Mesendoderm (in vitro differentiated cells): ENCODE results near the gene DBET. TPM values are rescaled to one million over a fixed set of nuclear protein-coding genes. Genes with fewer than 3 reads are reported as not detected.
"Not testable (repeated sequence)": the region's sequence is repeated elsewhere in the genome, so short reads cannot be mapped to it uniquely, and the experiment has no call there.

Experiments used
- DNase-seq: peaks from one replicate; pipeline ENCODE4 v3.0.0; 2013
- H2AK5ac ChIP-seq: 2 replicates; pipeline ENCODE4 v1.6.1; 2013; ENCODE audit warnings: low read length, inconsistent platforms
- H2BK120ac ChIP-seq: 2 replicates; pipeline ENCODE4 v1.6.1; 2013; ENCODE audit warnings: low read depth, mild to moderate bottlenecking, low read length, moderate library complexity, mixed read lengths
- H2BK15ac ChIP-seq: replicated peaks from 2 replicates; pipeline ENCODE4 v1.6.1; 2013; ENCODE audit warnings: low read depth, mild to moderate bottlenecking, moderate library complexity
- H2BK5ac ChIP-seq: 2 replicates; pipeline ENCODE4 v1.6.1; 2013; ENCODE audit warnings: low read length, inconsistent platforms
- H3K18ac ChIP-seq: 2 replicates; pipeline ENCODE4 v1.6.1; 2013; ENCODE audit warnings: mild to moderate bottlenecking, low read length, mixed read lengths
- H3K23ac ChIP-seq: one replicate; pipeline ENCODE4 v1.6.1; 2013; ENCODE audit warnings: low read length
- H3K27ac ChIP-seq: 2 replicates; pipeline ENCODE4 v1.5.1; 2013; ENCODE audit warnings: low read depth, mild to moderate bottlenecking, inconsistent platforms, low read length, moderate library complexity
- H3K27me3 ChIP-seq: 2 replicates; pipeline ENCODE4 v1.6.1; 2013; ENCODE audit warnings: low read length, control low read depth, mild to moderate bottlenecking, inconsistent platforms; ENCODE audit not compliant: insufficient read depth, poor library complexity
- H3K36me3 ChIP-seq: 2 replicates; pipeline ENCODE4 v1.6.1; 2013; ENCODE audit warnings: low read length, inconsistent platforms; ENCODE audit not compliant: control insufficient read depth, insufficient read depth
- H3K4ac ChIP-seq: one replicate; pipeline ENCODE4 v1.6.1; 2013; ENCODE audit warnings: low read depth, mild to moderate bottlenecking, low read length, moderate library complexity
- H3K4me1 ChIP-seq: 2 replicates; pipeline ENCODE4 v1.6.1; 2013; ENCODE audit warnings: low read depth, low read length, inconsistent platforms; ENCODE audit not compliant: control insufficient read depth
- H3K4me2 ChIP-seq: 2 replicates; pipeline ENCODE4 v1.6.1; 2013; ENCODE audit warnings: low read length
- H3K4me3 ChIP-seq: 2 replicates; pipeline ENCODE4 v1.5.1; 2013; ENCODE audit warnings: mild to moderate bottlenecking, low read length
- H3K56ac ChIP-seq: one replicate; pipeline ENCODE4 v1.6.1; 2013; ENCODE audit warnings: low read length
- H3K79me1 ChIP-seq: 2 replicates; pipeline ENCODE4 v1.6.1; 2013; ENCODE audit warnings: low read length, inconsistent platforms
- H3K79me2 ChIP-seq: 2 replicates; pipeline ENCODE4 v1.6.1; 2013; ENCODE audit warnings: mild to moderate bottlenecking, low read length; ENCODE audit not compliant: control insufficient read depth, insufficient read depth
- H3K9ac ChIP-seq: 2 replicates; pipeline ENCODE4 v1.6.1; 2013; ENCODE audit warnings: low read length, inconsistent platforms
- H4K5ac ChIP-seq: one replicate; pipeline ENCODE4 v1.6.1; 2013; ENCODE audit warnings: low read length
- H4K8ac ChIP-seq: one replicate; pipeline ENCODE4 v1.6.1; 2013; ENCODE audit warnings: low read depth, mild to moderate bottlenecking, control low read depth, low read length, moderate library complexity
- WGBS: extraction: QIAGEN DNeasy Blood & Tissue Kit; methylation state at CpG from one replicate; pipeline ENCODE4 v1.1.7; 2013; ENCODE audit warnings: low lambda C conversion rate, missing lambda C conversion rate; ENCODE audit not compliant: insufficient coverage; ENCODE audit errors: extremely low coverage; 5-methylcytosine and 5-hydroxymethylcytosine counted together
- polyA plus RNA-seq, 2 experiments: library from polyadenylated mRNA; stranded (reverse); fragments of 200-250 nt; gene quantifications; one replicate each; pipeline ENCODE4 v1.2.3, GENCODE V29; 2013

The DBET gene
- not detected for polyA plus RNA-seq (2013, experiment 1 of 2)
- not detected for polyA plus RNA-seq (2013, experiment 2 of 2)

DNA sequence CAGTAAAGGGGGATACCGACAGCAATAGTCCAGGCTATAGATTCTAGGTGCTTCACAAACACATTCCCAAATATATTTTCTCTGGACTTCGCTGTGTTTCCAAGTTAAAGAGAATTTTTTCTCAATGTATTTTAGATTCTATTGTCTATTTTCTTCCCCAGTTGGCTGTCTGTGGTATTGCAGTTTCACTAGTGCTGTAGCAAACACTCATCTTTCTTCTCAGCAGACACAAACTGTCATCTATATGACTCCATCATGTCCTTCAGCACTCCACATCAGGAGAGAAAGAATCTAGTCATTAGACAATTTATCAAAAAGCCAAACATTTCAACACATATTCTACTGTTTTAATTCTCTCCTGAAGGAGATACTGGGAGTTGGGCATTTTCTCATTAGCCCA, at the start of gene DBET:
Gene DBET (plus strand): TSS at position 161 of the 400 bp plus-strand sequence.
- H4K8ac ChIP-seq, H2BK5ac ChIP-seq, H3K79me1 ChIP-seq, H3K23ac ChIP-seq, H3K4me1 ChIP-seq, H2AK5ac ChIP-seq, H4K5ac ChIP-seq, H3K27me3 ChIP-seq, H3K4me2 ChIP-seq, H2BK15ac ChIP-seq, H3K27ac ChIP-seq, H3K36me3 ChIP-seq, H3K79me2 ChIP-seq, H2BK120ac ChIP-seq, H3K56ac ChIP-seq, H3K18ac ChIP-seq, H3K4me3 ChIP-seq, DNase-seq, H3K9ac ChIP-seq, H3K4ac ChIP-seq: not testable (repeated sequence)
- WGBS: no CpG with 5 or more reads among the region's 2 CpGs

DNA sequence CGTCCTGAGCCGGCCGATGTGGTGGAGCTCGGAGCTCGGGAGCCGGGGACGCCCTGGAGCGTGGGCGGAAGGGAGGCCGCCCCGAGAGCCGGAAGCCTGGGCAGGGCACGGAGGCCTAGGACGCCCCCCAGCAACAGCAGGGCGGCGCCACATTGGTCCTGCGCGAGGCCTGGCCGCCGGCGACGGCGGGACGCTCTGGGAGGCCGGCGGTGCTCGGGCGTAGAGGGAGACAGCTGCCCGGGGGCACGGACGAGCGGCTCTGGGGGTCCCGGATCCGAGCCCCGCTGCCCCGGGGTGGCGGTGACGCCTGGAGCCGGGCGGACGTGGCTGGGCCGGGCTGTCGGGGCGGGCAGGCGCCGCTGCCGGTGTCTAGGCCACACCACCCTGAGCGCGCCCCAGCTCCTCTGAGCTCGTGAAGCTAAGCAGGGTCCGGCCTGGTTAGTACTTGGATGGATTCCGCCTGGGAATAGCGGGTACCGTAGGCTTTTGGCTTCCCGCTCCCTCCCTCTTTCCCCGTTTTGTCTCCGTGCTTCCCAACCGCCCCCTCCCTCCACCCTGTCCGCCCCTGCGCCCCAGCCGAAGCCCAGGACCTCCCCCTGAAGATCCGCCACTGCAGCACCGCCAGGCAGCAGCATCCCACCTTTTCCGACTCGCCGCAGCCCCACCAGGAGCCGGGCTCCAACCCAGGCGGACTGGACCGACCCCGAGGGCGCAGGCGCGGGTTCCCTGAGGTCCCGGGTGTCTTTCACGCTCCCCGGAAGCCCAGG, 49.3 kb upstream of the DBET start:
- H3K4me2 ChIP-seq: peak overlapping the region; percentile 58
- H3K4ac ChIP-seq: no peak overlapping the region
- peak overlapping the region; percentile 62 for H3K18ac ChIP-seq
- peaks cover 41% of the 10 kb centered on the region for H3K27me3 ChIP-seq
- no peaks in the 10 kb centered on the region for H3K79me2 ChIP-seq
- no peak overlapping the region for H2BK15ac ChIP-seq
- no peak overlapping the region for H2AK5ac ChIP-seq
- H3K4me3 ChIP-seq: peak overlapping the region; percentile 32
- H3K56ac ChIP-seq: peak overlapping the region; percentile 82
- no peaks in the 10 kb centered on the region for H3K79me1 ChIP-seq
- H2BK120ac ChIP-seq: no peak overlapping the region
- H3K36me3 ChIP-seq: no peaks in the 10 kb centered on the region
- no peak overlapping the region for H2BK5ac ChIP-seq
- peak overlapping the region; percentile 61 for H3K9ac ChIP-seq
- peaks cover 2% of the 10 kb centered on the region for H3K4me1 ChIP-seq
- H4K5ac ChIP-seq: no peak overlapping the region
- peak overlapping the region; percentile 43 for H4K8ac ChIP-seq
- no CpG with 5 or more reads among the region's 76 CpGs for WGBS
- no peak overlapping the region for H3K27ac ChIP-seq
- no peak overlapping the region for H3K23ac ChIP-seq
- DNase-seq: peak; percentile 67

GRCh38 chr4:190015538-190016368, 48.5 kb upstream of the DBET start:
- DNase-seq: peak; percentile 51

GRCh38 chr4:190016369-190017289, 47.7 kb upstream of the DBET start:
- Histone ChIP-seq H2BK5ac (no peak overlapping the region), H4K8ac (no peak overlapping the region), H3K27ac (no peak overlapping the region), H3K18ac (no peak overlapping the region), H3K23ac (no peak overlapping the region), H3K56ac (no peak overlapping the region), H3K79me2 (no peaks in the 10 kb centered on the region), H3K4ac (no peak overlapping the region), H3K79me1 (no peaks in the 10 kb centered on the region), H3K9ac (peak overlapping the region; percentile 34), H3K27me3 (peaks cover 46% of the 10 kb centered on the region), H4K5ac (no peak overlapping the region), H3K4me1 (peaks cover 2% of the 10 kb centered on the region), H3K4me3 (no peak overlapping the region), H3K4me2 (no peak overlapping the region), H2BK120ac (no peak overlapping the region), H2AK5ac (no peak overlapping the region), H3K36me3 (no peaks in the 10 kb centered on the region), H2BK15ac (no peak overlapping the region)
- WGBS: no CpG with 5 or more reads among the region's 43 CpGs
- DNase-seq: peak; percentile 3

More at GRCh38 chr4:190015538-190016368, 48.5 kb upstream of the DBET start:
- WGBS: no CpG with 5 or more reads among the region's 43 CpGs
- H3K23ac ChIP-seq: no peak overlapping the region
- H2AK5ac ChIP-seq: no peak overlapping the region
- peaks cover 2% of the 10 kb centered on the region for H3K4me1 ChIP-seq
- peak overlapping the region; percentile 58 for H3K4me2 ChIP-seq
- H2BK15ac ChIP-seq: no peak overlapping the region
- no peak overlapping the region for H3K27ac ChIP-seq
- H2BK5ac ChIP-seq: no peak overlapping the region
- H3K56ac ChIP-seq: peak overlapping the region; percentile 82
- H3K4ac ChIP-seq: no peak overlapping the region
- no peak overlapping the region for H2BK120ac ChIP-seq
- H3K27me3 ChIP-seq: peaks cover 43% of the 10 kb centered on the region
- H3K4me3 ChIP-seq: peak overlapping the region; percentile 17
- no peaks in the 10 kb centered on the region for H3K36me3 ChIP-seq
- no peaks in the 10 kb centered on the region for H3K79me1 ChIP-seq
- peak overlapping the region; percentile 61 for H3K9ac ChIP-seq
- no peaks in the 10 kb centered on the region for H3K79me2 ChIP-seq
- H4K5ac ChIP-seq: no peak overlapping the region
- no peak overlapping the region for H4K8ac ChIP-seq
- peak overlapping the region; percentile 62 for H3K18ac ChIP-seq

DNA sequence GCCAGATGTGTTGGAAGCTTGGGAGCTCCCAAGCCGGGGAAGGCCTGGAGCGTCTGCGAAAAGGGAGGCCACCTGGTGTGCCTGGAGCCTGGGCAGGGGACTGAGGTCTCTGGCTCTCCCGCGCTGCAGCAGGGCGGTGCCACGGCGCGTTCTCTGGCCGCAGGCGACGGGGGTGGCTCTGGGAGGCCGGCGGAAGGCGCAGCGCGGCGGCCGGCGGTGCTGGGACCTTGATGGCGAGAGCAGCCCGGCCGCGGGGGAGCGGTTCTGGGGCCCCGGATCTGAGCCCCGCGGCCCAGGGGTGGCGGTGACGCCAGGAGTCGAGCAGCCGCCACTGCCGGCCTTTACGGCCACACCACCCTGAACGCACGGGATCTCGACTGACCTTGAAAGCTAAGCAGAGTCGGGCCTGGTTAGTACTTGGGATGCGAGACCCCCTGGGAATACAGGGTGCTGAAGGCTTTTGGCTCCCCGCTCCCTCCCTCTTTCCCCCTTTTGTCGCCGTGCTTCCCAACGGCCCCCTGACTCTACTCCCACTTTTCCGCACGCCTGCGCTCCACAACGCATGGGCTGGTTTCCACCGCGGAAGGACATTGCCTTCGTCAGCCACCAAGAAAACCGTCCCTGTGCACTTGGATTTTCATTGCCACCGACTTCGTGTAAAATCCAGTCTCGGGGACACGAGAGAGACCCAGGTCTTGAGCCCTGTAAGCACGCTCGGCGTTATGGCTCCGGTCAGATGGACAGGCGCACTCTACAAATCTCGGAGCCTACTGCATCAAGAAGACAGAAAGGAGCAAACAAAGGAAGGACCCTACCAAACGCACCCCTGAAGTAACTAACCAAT, 46.7 kb upstream of the DBET start:
- no peaks in the 10 kb centered on the region for H3K36me3 ChIP-seq
- H3K18ac ChIP-seq: no peak overlapping the region
- peak overlapping the region; percentile 70 for H3K4me2 ChIP-seq
- DNase-seq: peak; percentile 47
- H3K9ac ChIP-seq: peak overlapping the region; percentile 34
- peaks cover 2% of the 10 kb centered on the region for H3K4me1 ChIP-seq
- no peak overlapping the region for H4K5ac ChIP-seq
- H3K23ac ChIP-seq: no peak overlapping the region
- no peak overlapping the region for H2BK120ac ChIP-seq
- H2BK15ac ChIP-seq: no peak overlapping the region
- H3K79me1 ChIP-seq: no peaks in the 10 kb centered on the region
- peak overlapping the region; percentile 60 for H3K56ac ChIP-seq
- H3K79me2 ChIP-seq: no peaks in the 10 kb centered on the region
- H2BK5ac ChIP-seq: no peak overlapping the region
- no peak overlapping the region for H3K27ac ChIP-seq
- no peak overlapping the region for H4K8ac ChIP-seq
- no peak overlapping the region for H3K4ac ChIP-seq
- no peak overlapping the region for H2AK5ac ChIP-seq
- H3K27me3 ChIP-seq: peaks cover 46% of the 10 kb centered on the region
- WGBS: no CpG with 5 or more reads among the region's 62 CpGs
- no peak overlapping the region for H3K4me3 ChIP-seq
